Measurements from ENCODE around the gene ACP1.

Gene ACP1

GRCh38 chr2:264493-265468 is at the start of gene ACP1:
ACP1 (plus strand) TSS chr2:264947; CDS start chr2:264965, 18 bp downstream.
- peak; percentile 92 for DNase-seq

DNA sequence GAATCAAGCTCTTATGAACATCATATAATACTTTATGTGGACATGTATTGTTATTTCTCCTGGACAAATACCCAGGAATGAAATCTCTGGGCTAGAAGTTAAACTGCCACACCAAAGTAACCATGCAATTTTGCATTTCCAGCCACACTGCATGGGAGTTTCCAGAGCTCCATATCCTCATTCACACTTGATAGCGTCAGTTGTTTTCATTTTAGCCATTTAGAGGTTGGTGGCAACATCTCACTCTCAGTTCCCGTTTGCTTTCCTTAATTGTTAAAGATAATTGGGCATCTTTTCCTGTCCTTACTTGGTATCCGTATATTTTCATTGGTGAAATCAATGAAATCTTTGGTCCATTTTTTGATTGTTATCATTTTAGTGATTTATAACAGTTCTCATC is 48.7 kb upstream of the ACP1 start:
- DNase-seq: no peak

GRCh38 chr2:223451-223850 is 41.3 kb upstream of the ACP1 start:
- no peak for DNase-seq

DNA sequence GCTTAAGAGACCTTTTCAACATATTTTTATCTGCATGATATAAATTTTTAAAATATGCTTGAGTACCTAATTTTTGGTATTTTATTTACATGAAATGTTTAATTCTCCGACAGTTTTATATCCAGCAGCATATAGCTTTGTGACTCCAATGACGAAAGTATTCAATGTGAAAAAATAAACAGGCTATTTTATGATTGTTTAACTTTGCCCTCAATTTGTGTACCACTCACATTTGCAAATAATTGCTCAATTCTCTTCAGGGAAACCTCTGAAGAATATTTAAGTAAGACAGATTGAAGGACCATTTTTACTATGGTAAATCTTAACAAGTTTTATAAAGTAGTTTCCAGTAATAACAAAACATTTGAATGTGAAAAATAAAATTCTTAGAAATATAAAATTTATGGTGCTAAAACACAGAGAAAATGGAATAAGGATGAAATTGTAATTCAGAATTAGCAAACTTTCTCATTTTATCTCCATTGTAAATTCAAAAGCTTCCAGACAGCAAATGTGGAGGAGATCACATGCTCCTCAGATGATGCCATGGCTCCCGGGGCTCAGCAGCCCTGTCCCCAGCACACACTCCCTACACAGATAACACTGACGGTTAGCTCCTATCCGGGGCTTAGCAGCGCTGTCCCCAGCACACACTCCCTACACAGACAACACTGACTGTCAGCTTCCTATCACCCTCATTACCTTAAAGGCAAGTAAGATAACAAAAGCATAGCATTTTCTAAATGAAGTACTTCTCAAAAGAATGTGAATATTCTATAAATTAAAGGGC is 40.6 kb upstream of the ACP1 start:
- peak; percentile 25 for DNase-seq

DNA sequence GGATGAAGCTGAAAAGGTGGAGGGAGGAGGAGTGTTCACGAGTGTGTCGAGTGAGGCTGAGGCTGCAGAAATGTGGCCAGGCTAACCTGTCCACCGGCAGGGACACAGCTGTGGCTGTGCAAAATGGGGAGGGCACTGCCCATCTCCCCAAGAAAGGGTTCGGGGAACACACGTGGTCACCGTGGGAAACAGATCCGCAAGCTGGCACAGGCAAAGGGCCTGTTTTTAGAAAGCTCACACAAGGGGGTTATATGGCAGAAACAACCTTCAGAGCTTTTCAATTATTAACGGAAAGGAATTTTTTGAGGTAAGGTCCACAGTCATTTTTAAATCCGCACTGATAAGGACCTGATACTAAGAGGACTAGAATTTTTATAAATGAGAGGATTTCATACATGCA is 36.6 kb upstream of the ACP1 start:
- DNase-seq: no peak

DNA sequence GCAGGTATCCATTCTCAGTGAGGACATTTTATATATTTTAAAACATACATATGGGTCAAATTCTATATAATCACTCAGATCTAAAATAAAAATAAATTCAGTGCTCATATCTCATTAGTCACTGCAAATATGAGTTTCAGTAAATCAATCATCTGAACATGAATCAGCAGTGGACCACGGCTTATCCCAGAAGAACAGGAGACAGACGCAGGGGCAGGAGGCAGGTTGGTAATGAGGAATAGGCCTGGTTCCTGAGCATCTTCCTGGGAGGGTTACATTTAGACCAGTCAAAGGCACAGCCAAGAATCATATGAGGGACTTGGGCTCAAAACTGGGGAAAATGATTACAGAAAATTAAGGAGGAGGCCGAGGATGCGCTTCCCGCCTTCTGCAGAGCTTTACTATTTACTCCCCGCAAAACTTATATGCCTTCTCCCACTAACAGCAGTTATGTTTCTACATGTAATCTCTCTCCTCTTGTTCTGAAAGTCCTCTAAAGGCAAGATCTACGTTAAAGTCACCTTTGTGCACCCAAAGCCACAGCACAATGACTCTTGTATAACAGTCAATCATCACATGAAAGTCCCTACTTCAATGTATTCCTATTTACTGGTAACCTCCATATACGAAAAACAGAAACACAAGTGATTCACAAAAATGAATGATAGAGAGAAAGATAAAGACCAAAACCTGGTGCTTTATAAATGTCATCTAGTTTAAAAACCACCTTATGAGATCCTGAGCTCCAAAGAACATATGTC is 36.0 kb upstream of the ACP1 start:
- DNase-seq: no peak

DNA sequence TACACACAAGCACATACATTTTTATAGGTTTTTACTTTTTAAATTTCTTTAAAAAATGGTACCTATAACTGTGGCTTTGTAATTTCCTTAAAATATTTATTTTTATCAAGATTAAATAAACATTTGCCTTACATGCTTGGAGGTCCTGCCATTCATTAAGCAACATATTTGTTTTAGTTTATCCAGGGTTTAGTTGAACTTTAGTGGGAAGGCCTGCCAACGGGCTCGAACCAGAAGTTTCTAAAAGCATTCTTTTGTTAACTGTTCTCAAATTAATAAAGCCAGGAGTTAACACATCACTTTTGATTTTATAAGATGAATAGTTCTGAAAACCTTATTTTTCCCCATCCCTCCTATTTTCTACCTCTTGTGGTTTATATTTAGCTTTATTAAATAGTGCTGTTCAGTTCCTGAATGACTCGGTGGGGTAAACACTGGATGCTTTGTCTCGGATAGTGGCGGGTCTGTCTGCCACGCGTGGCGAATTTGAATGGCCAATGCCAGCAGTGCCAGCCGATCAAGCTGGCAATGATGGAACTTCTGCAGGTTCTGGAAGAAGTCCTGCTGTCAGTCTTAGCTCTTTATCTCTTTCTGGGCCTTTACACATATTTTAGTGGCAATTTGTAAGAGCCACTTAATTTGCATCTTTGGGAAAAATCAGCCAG is 33.1 kb upstream of the ACP1 start:
- DNase-seq: peak; percentile 83

- no peak for DNase-seq
These were observed 31.7 kb upstream of the ACP1 start for GRCh38 chr2:233030-233429.

DNA sequence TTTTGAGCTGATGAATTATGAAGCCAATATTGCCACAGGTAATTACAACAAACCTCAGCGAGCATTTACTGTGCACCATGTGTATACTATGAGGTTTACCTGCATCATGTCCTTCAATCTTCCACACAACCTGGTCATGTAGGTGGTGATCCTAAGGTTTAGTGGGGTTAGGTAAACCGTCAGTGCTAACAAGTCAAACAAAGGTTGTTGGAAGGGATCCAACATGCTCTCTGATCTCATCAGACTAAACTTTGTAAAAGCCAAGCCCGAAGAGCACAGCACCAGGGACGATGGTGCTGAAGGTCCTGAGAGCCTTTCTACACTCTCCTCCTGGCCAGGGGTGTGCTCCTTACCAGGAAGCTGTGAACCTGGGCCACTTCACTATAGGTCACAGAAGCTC is 30.3 kb upstream of the ACP1 start:
- DNase-seq: no peak

GRCh38 chr2:236993-237539 is 27.7 kb upstream of the ACP1 start:
- peak; percentile 36 for DNase-seq

DNA sequence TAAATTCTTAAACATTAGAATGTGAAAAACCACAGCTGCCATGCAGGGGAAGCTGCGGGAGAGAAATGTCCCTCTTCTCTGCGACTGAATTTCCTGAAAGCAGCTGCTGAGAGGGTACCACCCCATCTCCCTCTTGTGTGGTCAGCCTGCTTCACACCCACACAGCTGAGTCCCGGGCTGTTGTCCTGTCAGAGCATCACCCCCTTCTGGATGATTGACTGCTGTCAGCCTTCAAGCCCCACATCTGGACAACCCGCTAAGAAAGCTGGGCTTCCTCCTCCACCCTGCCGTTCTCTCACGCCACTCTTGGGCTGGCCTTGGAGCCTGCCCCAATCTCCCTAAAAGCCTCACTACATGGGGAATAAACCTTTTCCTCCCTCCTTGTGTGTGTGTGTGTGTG is 26.9 kb upstream of the ACP1 start:
- DNase-seq: peak; percentile 21

- DNase-seq: peak; percentile 42
These were observed 26.3 kb upstream of the ACP1 start for GRCh38 chr2:238431-238830.

- peak; percentile 31 for DNase-seq
These were observed 25.9 kb upstream of the ACP1 start for GRCh38 chr2:238869-239268.

GRCh38 chr2:244547-244946 is 20.2 kb upstream of the ACP1 start:
- no peak for DNase-seq

DNA sequence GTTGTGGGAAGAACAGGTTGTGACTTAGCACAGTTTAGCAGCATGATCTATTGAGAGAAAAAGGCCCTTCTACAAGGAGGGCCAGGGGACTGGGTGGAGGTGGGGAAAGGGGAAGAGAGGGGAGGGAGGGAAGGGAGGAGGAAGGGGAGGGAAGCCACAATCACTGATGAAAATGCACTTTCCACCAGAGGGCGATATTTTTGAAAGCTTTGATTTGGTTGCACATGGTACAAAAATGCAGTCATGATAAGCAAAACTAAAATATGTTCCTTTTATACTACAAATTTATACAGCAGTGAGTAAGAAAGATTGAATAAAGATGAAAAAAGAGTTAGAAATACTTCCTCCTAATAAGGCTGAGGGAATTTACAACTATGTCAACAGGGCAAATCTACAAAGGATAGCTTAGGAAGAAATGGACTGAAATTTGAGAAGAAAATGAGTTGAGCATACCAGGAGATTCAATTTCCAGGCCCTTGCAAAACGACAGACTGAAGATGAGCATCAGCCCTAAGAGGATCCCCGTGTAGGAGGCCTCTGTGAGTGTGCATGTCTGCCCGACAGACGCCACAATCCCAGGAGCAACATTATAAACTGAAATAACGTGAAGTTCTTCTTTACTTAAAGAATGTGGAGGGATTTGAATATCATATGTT is 18.1 kb upstream of the ACP1 start:
- peak; percentile 67 for DNase-seq

GRCh38 chr2:248724-249123 is 16.0 kb upstream of the ACP1 start:
- DNase-seq: no peak

- no peak for DNase-seq
These were observed 15.2 kb upstream of the ACP1 start for GRCh38 chr2:249538-250042.

DNA sequence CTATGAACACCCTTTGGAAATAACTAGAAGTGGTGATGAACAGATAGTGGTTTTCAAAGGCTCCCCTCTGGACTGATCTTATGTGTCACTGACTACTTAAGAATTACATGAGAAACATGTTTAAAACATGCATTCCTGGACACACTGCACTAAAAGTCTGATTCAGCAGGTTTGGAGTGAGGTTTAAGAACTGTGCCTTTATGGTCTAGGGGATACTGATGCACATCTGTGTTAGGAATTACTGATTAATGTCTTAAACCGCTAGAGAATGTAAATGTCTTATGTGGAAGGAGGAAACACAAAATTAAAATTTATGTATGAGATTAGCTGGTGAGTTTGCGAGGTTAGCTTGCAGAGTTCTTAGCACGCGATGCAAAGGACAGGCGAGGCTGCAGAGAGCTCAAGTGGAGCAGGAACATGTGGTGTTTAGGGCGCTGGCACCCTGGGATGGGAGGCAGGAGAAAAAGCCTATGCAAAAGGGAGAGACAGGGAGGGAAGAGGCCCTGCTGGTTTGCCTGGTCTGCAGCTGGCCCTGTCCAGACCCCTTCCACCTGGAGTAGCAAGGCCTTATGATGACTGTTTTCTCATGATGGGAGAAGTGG is 12.6 kb upstream of the ACP1 start:
- DNase-seq: no peak

- no peak for DNase-seq
These were observed 11.5 kb upstream of the ACP1 start for GRCh38 chr2:253202-253638.

DNA sequence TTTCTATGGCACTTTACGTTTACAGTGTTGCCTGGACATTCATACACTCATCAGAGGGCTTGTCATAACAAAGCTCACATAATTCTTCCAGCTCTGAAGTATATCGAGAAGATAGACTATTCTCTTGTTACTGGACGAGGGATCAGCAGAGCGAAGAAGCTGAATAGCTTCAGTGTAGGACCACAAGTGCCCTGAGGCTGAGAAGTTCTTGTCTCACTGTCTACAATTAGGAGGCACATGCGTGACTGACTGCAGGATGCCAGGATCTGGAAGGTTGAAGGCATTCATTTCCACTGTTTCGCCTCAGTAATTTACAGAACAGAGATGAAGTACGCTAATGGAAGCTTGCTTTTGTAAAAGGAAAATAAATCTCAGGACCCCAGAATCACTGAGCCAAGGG is 10.5 kb upstream of the ACP1 start:
- DNase-seq: no peak

GRCh38 chr2:255195-255594 is 9.6 kb upstream of the ACP1 start:
- no peak for DNase-seq
